Measurements from ENCODE around the gene LCOR. TPM values are rescaled to one million over a fixed set of nuclear protein-coding genes. Genes with fewer than 3 reads are reported as not detected.

Gene LCOR
- total RNA-seq, 4 donors from 2014 or later: 47.2 to 86.4 (median 60.0) TPM

DNA sequence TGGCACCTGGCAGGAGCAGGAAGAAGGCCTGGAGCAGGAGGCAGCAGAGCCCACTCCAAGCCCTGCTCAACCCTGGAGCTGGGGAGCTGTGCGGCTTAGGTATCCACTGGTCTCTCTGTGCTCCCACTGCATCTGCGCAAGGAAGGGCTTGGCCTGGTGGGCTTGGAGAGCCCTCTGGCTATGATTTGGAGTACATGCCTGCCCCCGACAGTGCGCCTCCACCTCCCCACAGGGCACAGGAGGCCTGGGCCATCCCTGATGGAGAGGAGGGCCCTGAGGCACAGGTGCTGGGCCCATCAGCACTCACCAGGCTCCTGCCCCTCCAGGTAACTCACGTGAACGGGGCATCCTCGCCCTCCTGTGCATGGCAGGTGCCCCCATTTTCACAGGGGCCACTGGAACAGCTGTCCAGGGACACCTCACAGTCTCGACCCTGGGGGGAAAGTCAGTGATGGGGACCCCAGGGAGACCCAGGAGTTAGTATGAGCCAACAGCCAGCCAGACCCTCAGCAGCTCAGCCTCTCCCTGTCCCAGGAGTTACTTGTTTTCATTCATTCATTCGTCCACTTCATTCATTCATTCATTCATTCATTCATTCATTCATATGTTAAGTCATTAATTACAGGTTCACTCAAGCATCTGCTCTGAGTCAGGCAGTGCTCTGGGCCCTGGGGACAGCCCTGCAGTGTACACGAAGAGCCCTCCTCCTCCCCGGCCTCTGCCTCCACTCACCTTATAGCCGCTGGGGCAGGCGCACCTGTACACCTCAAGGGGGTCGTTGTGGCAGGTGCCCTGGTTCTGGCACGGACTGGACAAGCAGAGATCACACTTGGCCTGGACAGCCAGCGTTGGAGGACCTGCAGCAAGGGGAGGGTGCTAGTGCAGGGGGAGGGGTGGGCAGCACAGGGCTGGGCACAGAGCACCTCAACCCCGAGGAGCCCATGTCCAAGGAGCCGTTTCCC lies 186.4 kb downstream of the LCOR start:
- H3K4me3 ChIP-seq: no peak overlapping the region
- no peak for TF ChIP-seq POLR2AphosphoS5 (IDR thresholded peaks at IDR 0.05)
- intact Hi-C loops (cut with DNase I; ENCODE audit: low total_unique reads) (no loop called here), in situ Hi-C loops (cut with MboI; ENCODE audit: low pct_ligation_motif_present in 1 of 4, low pct_unique_long_range_greater_than_20kb in 1 of 4, low sequenced_read_pairs in 3 of 4) (loop anchor here in 1 of 4 donors (25.0 kb wide), 1 partner anchor 381 kb away; no protein-coding TSS in a partner anchor)
- no peak for DNase-seq
- no peaks in the 10 kb centered on the region for H3K27me3 ChIP-seq
- H3K36me3 ChIP-seq: no peaks in the 10 kb centered on the region
- H3K4me1 ChIP-seq: peaks cover 8 to 12% (median 9%) of the 10 kb centered on the region in 4 donors
- H3K9me3 ChIP-seq: no peaks in the 10 kb centered on the region
- WGBS, 2 donors (ENCODE audit: low coverage in 1 of 2): 90% methylated on average over 15 of the region's 18 CpGs; no CpG with 5 or more reads in 1 of the 2 donors
- H3K27ac ChIP-seq: no peak overlapping the region

GRCh38 chr10:97019213-97019844 lies 187.2 kb downstream of the LCOR start:
- intact Hi-C loops (cut with DNase I; ENCODE audit: low total_unique reads) (no loop called here), in situ Hi-C loops (cut with MboI; ENCODE audit: low pct_ligation_motif_present in 1 of 4, low pct_unique_long_range_greater_than_20kb in 1 of 4, low sequenced_read_pairs in 3 of 4) (loop anchor here in 1 of 4 donors (25.0 kb wide), 1 partner anchor 382 kb away; no protein-coding TSS in a partner anchor)
- Histone ChIP-seq H3K9me3 (no peaks in the 10 kb centered on the region), H3K4me3 (no peak overlapping the region), H3K4me1 (peaks cover 12 to 19% (median 14%) of the 10 kb centered on the region in 4 donors), H3K36me3 (no peaks in the 10 kb centered on the region), H3K27me3 (no peaks in the 10 kb centered on the region), H3K27ac (no peak overlapping the region)
- no peak for DNase-seq
- TF ChIP-seq, protein P1, sequence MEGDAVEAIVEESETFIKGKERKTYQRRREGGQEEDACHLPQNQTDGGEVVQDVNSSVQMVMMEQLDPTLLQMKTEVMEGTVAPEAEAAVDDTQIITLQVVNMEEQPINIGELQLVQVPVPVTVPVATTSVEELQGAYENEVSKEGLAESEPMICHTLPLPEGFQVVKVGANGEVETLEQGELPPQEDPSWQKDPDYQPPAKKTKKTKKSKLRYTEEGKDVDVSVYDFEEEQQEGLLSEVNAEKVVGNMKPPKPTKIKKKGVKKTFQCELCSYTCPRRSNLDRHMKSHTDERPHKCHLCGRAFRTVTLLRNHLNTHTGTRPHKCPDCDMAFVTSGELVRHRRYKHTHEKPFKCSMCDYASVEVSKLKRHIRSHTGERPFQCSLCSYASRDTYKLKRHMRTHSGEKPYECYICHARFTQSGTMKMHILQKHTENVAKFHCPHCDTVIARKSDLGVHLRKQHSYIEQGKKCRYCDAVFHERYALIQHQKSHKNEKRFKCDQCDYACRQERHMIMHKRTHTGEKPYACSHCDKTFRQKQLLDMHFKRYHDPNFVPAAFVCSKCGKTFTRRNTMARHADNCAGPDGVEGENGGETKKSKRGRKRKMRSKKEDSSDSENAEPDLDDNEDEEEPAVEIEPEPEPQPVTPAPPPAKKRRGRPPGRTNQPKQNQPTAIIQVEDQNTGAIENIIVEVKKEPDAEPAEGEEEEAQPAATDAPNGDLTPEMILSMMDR (IDR thresholded peaks at IDR 0.05): no peak
- TF ChIP-seq POLR2A (IDR thresholded peaks at IDR 0.05) (no peak), EP300 (IDR thresholded peaks at IDR 0.05; ENCODE audit: low read depth) (no peak), POLR2AphosphoS5 (IDR thresholded peaks at IDR 0.05) (no peak)
- 95% methylated on average over 12 of the region's 12 CpGs; no CpG with 5 or more reads in 1 of the 2 donors for WGBS, 2 donors (ENCODE audit: low coverage in 1 of 2)

DNA sequence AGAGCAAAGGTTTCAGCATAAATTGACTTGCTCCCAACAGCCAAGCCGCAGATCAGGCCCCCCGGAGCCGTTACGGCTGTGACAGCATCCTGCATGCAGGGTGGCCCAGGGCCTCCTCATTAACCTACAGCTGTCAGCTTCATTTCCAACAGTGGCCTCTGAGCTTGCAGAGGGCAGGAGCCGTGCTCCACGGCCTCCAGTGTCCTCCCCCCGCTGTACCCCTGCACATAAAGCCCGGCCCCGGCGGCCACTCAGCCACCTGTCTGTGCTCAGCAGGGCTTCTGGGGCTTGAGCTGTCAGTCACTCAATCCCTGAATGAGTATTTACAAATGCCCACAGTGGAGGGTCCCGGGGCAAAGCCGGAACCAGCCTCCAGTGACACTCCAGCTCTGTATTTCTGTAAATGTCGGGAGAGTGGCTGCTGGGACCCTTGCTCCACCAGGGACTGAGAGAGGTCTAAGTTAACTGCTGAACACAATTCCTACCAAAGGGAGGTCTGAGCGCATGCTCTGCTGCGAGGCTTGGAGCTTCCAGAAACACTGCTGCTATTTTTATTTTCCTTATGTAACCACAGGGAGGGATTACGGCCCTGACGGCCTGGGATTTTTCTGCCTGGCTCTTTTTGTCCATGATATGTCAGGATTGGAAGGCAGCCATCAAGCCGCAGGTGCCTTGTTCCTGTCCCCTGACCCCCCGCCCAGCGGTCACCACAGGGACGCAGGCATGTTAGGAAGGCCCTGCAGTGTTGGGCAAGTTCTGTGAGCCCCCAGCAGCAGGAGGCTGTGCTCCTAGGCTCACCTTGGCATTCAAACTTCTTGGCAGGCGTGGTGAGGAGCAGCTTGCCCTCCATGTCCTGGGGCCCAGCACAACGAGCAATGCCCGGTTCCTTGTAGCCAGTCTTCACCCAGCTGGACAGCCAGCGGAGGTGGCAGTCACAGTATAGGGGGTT lies 188.6 kb downstream of the LCOR start:
- intact Hi-C loops (cut with DNase I; ENCODE audit: low total_unique reads) (no loop called here), in situ Hi-C loops (cut with MboI; ENCODE audit: low pct_ligation_motif_present in 1 of 4, low pct_unique_long_range_greater_than_20kb in 1 of 4, low sequenced_read_pairs in 3 of 4) (loop anchor here in 1 of 4 donors (25.0 kb wide), 1 partner anchor 383 kb away; no protein-coding TSS in a partner anchor)
- Histone ChIP-seq H3K27me3 (no peaks in the 10 kb centered on the region), H3K27ac (peak overlapping the region in 3 of 4 donors; percentile 47 to 71 (median 49)), H3K9me3 (no peaks in the 10 kb centered on the region), H3K4me1 (peaks cover 13 to 19% (median 16%) of the 10 kb centered on the region in 4 donors), H3K4me3 (no peak overlapping the region), H3K36me3 (no peaks in the 10 kb centered on the region)
- TF ChIP-seq EP300 (IDR thresholded peaks at IDR 0.05; ENCODE audit: low read depth) (no peak), POLR2A (IDR thresholded peaks at IDR 0.05) (no peak), POLR2AphosphoS5 (IDR thresholded peaks at IDR 0.05) (no peak)
- TF ChIP-seq, protein P1 (IDR thresholded peaks at IDR 0.05): no peak
- 45% methylated on average over 20 of the region's 25 CpGs; no CpG with 5 or more reads in 1 of the 2 donors for WGBS, 2 donors (ENCODE audit: low coverage in 1 of 2)
- no peak for DNase-seq

- Histone ChIP-seq H3K4me1 (peaks cover 13 to 19% (median 16%) of the 10 kb centered on the region in 4 donors), H3K27ac (no peak overlapping the region), H3K27me3 (no peaks in the 10 kb centered on the region), H3K4me3 (no peak overlapping the region), H3K36me3 (no peaks in the 10 kb centered on the region), H3K9me3 (no peaks in the 10 kb centered on the region)
- no peak for TF ChIP-seq POLR2A (IDR thresholded peaks at IDR 0.05)
- TF ChIP-seq, protein P1 (IDR thresholded peaks at IDR 0.05): no peak
- no peak for TF ChIP-seq POLR2AphosphoS5 (IDR thresholded peaks at IDR 0.05)
- TF ChIP-seq EP300 (IDR thresholded peaks at IDR 0.05; ENCODE audit: low read depth): no peak
- in situ Hi-C loops (cut with MboI; ENCODE audit: low pct_ligation_motif_present in 1 of 4, low pct_unique_long_range_greater_than_20kb in 1 of 4, low sequenced_read_pairs in 3 of 4) (loop anchor here in 1 of 4 donors (25.0 kb wide), 1 partner anchor 385 kb away; no protein-coding TSS in a partner anchor), intact Hi-C loops (cut with DNase I; ENCODE audit: low total_unique reads) (no loop called here)
- 95 to 100% methylated on average over 3 to 7 of the region's 7 CpGs for WGBS, 2 donors (ENCODE audit: low coverage in 1 of 2)
- no peak for DNase-seq
These were observed 190.5 kb downstream of the LCOR start for GRCh38 chr10:97022616-97023015.
